HepG2 (cell line): ENCODE results near the gene CD7. TPM values are rescaled to one million over a fixed set of nuclear protein-coding genes. Genes with fewer than 3 reads are reported as not detected.

Experiments used
- ARNTL ChIP-seq: sonication (generic); formaldehyde crosslinking; IDR thresholded peaks from 2 replicates; pipeline ENCODE4 v1.4.0; 2020; ENCODE audit warnings: mild to moderate bottlenecking, missing genetic modification reagents
- BRD4 ChIP-seq: sonication (generic); formaldehyde crosslinking; IDR thresholded peaks from 2 replicates; pipeline ENCODE4 v1.4.0; 2020; ENCODE audit warnings: missing genetic modification reagents
- CCDC6 ChIP-seq: sonication (generic); formaldehyde crosslinking; IDR thresholded peaks from 2 replicates; pipeline ENCODE4 v1.8.1; 2022; ENCODE audit warnings: mild to moderate bottlenecking, missing genetic modification reagents, moderate library complexity
- CEBPG ChIP-seq: IDR thresholded peaks from 2 replicates; pipeline ENCODE4 v1.6.1; 2016
- EEA1 ChIP-seq: sonication (generic); formaldehyde crosslinking; IDR thresholded peaks from 2 replicates; pipeline ENCODE4 v1.5.1; 2020; ENCODE audit warnings: mild to moderate bottlenecking, missing genetic modification reagents, borderline replicate concordance
- MAFG ChIP-seq: sonication (generic); formaldehyde crosslinking; IDR thresholded peaks from 2 replicates; pipeline ENCODE4 v1.5.1; 2020; ENCODE audit warnings: mild to moderate bottlenecking, missing genetic modification reagents
- NFE2L2 ChIP-seq: fragments of 150-350 bp; IDR thresholded peaks from 2 replicates; pipeline ENCODE4 v1.6.1; 2014; ENCODE audit warnings: low read length
- NFIC ChIP-seq: IDR thresholded peaks from 2 replicates; pipeline ENCODE4 v1.6.1; 2012; ENCODE audit warnings: mild to moderate bottlenecking, low read length, inconsistent platforms
- POGZ ChIP-seq: sonication (generic); formaldehyde crosslinking; IDR thresholded peaks from 2 replicates; pipeline ENCODE4 v1.4.0; 2020; ENCODE audit warnings: mild to moderate bottlenecking, missing genetic modification reagents
- POLR2A ChIP-seq, 2 experiments: IDR thresholded peaks; 2 replicates each; pipeline ENCODE4 v1.6.1; 2011; ENCODE audit warnings: low read depth in 2 of 2, low read length in 2 of 2, mild to moderate bottlenecking in 1 of 2, moderate library complexity in 1 of 2; ENCODE audit not compliant: insufficient read depth in 1 of 2
- REL ChIP-seq: sonication (generic); formaldehyde crosslinking; conservative IDR thresholded peaks from 2 replicates; pipeline ENCODE4 v1.8.0; 2022; ENCODE audit warnings: mild to moderate bottlenecking, missing genetic modification reagents, moderate library complexity
- SYNCRIP ChIP-seq: fragments of 200-400 bp; formaldehyde crosslinking; IDR thresholded peaks from 2 replicates; pipeline ENCODE4 v1.6.1; 2018; ENCODE audit warnings: mild to moderate bottlenecking, low read depth, low read length; ENCODE audit not compliant: insufficient read depth
- ZFX ChIP-seq: sonication (generic); formaldehyde crosslinking; IDR thresholded peaks from 2 replicates; pipeline ENCODE4 v1.4.0; 2020; ENCODE audit warnings: mild to moderate bottlenecking, low read depth, missing genetic modification reagents, moderate library complexity
- ZKSCAN1 ChIP-seq: fragments of 150-350 bp; IDR thresholded peaks from 2 replicates; pipeline ENCODE4 v1.6.1; 2014; ENCODE audit warnings: low read length
- ZNF556 ChIP-seq: sonication (generic); formaldehyde crosslinking; IDR thresholded peaks from 2 replicates; pipeline ENCODE4 v1.4.0; 2020; ENCODE audit warnings: mild to moderate bottlenecking, missing genetic modification reagents, borderline replicate concordance
- ZNF720 ChIP-seq: sonication (generic); formaldehyde crosslinking; IDR thresholded peaks from 2 replicates; pipeline ENCODE4 v1.4.0; 2020; ENCODE audit warnings: missing genetic modification reagents
- ZNF790 ChIP-seq: sonication (generic); formaldehyde crosslinking; IDR thresholded peaks from 2 replicates; pipeline ENCODE4 v1.8.0; 2022; ENCODE audit warnings: missing genetic modification reagents, mild to moderate bottlenecking, borderline replicate concordance
- ZNF841 ChIP-seq: sonication (generic); formaldehyde crosslinking; IDR thresholded peaks from 2 replicates; pipeline ENCODE4 v1.8.1; 2023; ENCODE audit warnings: missing genetic modification reagents, borderline replicate concordance
- polyA plus RNA-seq, 8 experiments: library from polyadenylated mRNA; depleted of rRNA in 3 of 8; stranded (reverse) in 7 of 8; unstranded in 1 of 8; fragments of >200 nt; fragmentation: Illumina TruSeq in 4 of 8; extraction: Trizol in 4 of 8; gene quantifications; 2 replicates each; pipeline versions ENCODE4 v1.2.1 to v1.2.3, GENCODE V29; 2011 to 2016; ENCODE audit warnings: low read depth in 4 of 8, missing spikeins in 1 of 8, mixed read lengths in 1 of 8; ENCODE audit not compliant: insufficient read depth in 1 of 8
- total RNA-seq, 5 experiments: library from RNA; depleted of rRNA; stranded (reverse); fragments of >200 nt; fragmentation: Illumina TruSeq; extraction: Trizol; gene quantifications; 2 replicates each; pipeline ENCODE4 v1.2.3, GENCODE V29; 2016; ENCODE audit warnings: low read depth in 1 of 5
- TF ChIP-seq, protein P1 (sequence below): sonication (generic); formaldehyde crosslinking; IDR thresholded peaks from 2 replicates; pipeline ENCODE4 v1.4.0; 2020; ENCODE audit warnings: mild to moderate bottlenecking, missing genetic modification reagents
- TF ChIP-seq, protein P2 (sequence below): sonication (generic); formaldehyde crosslinking; IDR thresholded peaks from 2 replicates; pipeline ENCODE4 v1.9.0; 2021; ENCODE audit warnings: missing genetic modification reagents, borderline replicate concordance
- TF ChIP-seq, protein P3 (sequence below): sonication (generic); formaldehyde crosslinking; IDR thresholded peaks from 2 replicates; pipeline ENCODE4 v1.8.0; 2023; ENCODE audit warnings: mild to moderate bottlenecking, missing genetic modification reagents
- TF ChIP-seq, protein P4 (sequence below): sonication (generic); formaldehyde crosslinking; IDR thresholded peaks from 2 replicates; pipeline ENCODE4 v1.4.0; 2020; ENCODE audit warnings: mild to moderate bottlenecking, missing genetic modification reagents
- TF ChIP-seq, protein P5 (sequence below): sonication (generic); formaldehyde crosslinking; IDR thresholded peaks from 2 replicates; pipeline ENCODE4 v1.8.1; 2023; ENCODE audit warnings: mild to moderate bottlenecking, moderate library complexity, missing genetic modification reagents

The CD7 gene
- total and polyA plus RNA-seq, 2 of the 13 experiments (the other 11 are each of a cell fraction or from before 2014, with no cell fraction given): 67.6 to 76.4 TPM

DNA sequence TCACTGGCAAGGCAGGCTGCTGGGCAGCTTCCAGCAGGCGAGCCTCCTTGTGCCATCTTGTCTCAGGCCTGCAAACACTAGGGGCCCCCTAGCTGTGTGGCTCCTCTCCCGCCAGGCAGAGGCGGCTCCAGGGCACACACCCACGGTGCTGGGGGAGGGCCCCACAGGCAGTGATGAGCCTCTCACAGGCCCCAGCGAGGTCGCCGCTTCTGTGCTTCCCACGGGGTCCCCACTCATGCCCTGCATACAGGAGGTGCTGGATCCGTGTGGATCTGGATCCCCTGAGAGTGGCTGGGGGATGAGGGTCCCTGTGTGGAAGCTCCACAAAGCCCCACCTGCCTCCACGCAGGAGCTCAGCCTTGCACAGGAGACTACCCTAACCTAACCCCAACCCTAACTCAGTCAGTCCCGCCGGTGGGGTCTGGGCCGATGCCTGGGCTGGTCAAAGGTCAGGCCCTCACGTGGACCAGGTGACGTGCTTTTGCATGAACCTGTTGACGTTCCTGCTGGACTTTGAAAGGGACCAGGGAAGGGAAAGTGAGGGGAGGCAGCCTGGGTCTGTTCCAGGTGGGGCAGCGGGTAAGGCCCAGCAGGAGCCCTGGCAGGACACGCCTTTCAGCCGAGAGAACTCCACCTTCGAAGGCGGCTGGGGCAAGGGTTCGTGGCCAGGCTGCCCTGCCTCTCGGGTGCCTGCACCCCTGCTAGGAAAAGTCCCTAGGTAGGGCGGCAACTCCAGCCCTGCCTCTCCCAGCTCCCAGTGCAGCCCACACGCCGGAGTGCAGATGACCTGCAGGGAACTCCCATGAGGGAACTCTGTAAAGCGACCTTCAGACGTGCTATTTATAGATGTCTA lies 11.0 kb upstream of the CD7 start (continued):
- TF ChIP-seq MAFG (no peak), NFE2L2 (no peak), POLR2A (IDR thresholded peaks at IDR 0.05; ENCODE audit: insufficient read depth in 1 of 2, low read depth in 2 of 2, low read length in 2 of 2) (peak in 1 of 2 experiments; percentile 78; a peak in 2 of 4 replicates), CCDC6 (peak; percentile 38; the same call in 1 of the 2 replicates), SYNCRIP (no peak), CEBPG (peak; percentile 53), ZNF790 (peak; percentile 77; the same call in 1 of the 2 replicates), POGZ (CRISPR knock-in tag) (peak; percentile 79), ZFX (CRISPR knock-in tag) (peak; percentile 94), BRD4 (peak; percentile 92), NFIC (no peak), ZNF556 (CRISPR knock-in tag) (peak; percentile 99), ARNTL (CRISPR knock-in tag) (peak; percentile 100), ZNF720 (no peak), ZKSCAN1 (no peak; the same call in 1 of the 2 replicates), EEA1 (0 out of 2 replicates have a peak, but pooled peaks have one; percentile 70), REL (CRISPR knock-in tag) (no peak), ZNF841 (CRISPR knock-in tag) (no peak)
- TF ChIP-seq, protein P1, sequence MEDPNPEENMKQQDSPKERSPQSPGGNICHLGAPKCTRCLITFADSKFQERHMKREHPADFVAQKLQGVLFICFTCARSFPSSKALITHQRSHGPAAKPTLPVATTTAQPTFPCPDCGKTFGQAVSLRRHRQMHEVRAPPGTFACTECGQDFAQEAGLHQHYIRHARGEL: peak; percentile 73; the same call in 1 of the 2 replicates
- TF ChIP-seq, protein P2, sequence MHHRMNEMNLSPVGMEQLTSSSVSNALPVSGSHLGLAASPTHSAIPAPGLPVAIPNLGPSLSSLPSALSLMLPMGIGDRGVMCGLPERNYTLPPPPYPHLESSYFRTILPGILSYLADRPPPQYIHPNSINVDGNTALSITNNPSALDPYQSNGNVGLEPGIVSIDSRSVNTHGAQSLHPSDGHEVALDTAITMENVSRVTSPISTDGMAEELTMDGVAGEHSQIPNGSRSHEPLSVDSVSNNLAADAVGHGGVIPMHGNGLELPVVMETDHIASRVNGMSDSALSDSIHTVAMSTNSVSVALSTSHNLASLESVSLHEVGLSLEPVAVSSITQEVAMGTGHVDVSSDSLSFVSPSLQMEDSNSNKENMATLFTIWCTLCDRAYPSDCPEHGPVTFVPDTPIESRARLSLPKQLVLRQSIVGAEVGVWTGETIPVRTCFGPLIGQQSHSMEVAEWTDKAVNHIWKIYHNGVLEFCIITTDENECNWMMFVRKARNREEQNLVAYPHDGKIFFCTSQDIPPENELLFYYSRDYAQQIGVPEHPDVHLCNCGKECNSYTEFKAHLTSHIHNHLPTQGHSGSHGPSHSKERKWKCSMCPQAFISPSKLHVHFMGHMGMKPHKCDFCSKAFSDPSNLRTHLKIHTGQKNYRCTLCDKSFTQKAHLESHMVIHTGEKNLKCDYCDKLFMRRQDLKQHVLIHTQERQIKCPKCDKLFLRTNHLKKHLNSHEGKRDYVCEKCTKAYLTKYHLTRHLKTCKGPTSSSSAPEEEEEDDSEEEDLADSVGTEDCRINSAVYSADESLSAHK: no peak
- TF ChIP-seq, protein P3, sequence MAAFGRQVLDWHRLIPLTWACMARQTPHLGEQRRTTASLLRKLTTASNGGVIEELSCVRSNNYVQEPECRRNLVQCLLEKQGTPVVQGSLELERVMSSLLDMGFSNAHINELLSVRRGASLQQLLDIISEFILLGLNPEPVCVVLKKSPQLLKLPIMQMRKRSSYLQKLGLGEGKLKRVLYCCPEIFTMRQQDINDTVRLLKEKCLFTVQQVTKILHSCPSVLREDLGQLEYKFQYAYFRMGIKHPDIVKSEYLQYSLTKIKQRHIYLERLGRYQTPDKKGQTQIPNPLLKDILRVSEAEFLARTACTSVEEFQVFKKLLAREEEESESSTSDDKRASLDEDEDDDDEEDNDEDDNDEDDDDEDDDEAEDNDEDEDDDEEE (CRISPR knock-in tag): peak; percentile 96
- TF ChIP-seq, protein P4, sequence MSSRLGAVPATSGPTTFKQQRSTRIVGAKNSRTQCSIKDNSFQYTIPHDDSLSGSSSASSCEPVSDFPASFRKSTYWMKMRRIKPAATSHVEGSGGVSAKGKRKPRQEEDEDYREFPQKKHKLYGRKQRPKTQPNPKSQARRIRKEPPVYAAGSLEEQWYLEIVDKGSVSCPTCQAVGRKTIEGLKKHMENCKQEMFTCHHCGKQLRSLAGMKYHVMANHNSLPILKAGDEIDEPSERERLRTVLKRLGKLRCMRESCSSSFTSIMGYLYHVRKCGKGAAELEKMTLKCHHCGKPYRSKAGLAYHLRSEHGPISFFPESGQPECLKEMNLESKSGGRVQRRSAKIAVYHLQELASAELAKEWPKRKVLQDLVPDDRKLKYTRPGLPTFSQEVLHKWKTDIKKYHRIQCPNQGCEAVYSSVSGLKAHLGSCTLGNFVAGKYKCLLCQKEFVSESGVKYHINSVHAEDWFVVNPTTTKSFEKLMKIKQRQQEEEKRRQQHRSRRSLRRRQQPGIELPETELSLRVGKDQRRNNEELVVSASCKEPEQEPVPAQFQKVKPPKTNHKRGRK (CRISPR knock-in tag): no peak
- TF ChIP-seq, protein P5, sequence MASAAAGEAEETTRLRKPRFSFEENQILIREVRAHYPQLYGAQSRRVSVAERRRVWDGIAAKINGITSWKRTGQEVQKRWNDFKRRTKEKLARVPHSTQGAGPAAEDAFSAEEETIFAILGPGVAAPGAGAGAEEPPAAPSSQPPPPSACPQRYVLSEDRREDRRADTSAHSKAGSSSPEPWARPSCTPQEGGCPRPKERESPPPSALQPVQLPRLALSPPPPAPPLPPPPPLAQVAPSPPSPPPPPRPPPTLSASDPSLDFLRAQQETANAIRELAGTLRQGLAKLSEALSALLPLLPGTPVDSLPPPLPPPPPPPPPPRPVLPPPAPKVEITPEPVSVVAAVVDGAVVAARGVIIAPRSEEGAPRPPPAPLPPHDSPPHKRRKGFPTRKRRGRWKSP (CRISPR knock-in tag): 0 out of 2 replicates have a peak, but pooled peaks have one; percentile 78
